Lower leg skin (tissue), 4 donors: Measurements from ENCODE around the gene ARHGAP45. TPM values are rescaled to one million over a fixed set of nuclear protein-coding genes. Genes with fewer than 3 reads are reported as not detected.
A peak's percentile ranks its signal among the peaks of the same experiment; 100 is the strongest.

Source experiments
- DNase-seq, 2 donors: peaks; one replicate each; pipeline ENCODE4 v3.0.0-alpha.2; 2019; ENCODE audit warnings: low spot score in 2 of 2
- H3K4me3 ChIP-seq: fragments of 200-600 bp; sonication (generic); 2 replicates; pipeline ENCODE4 v1.5.1; 2017; ENCODE audit warnings: mild to moderate bottlenecking, low read depth; ENCODE audit not compliant: poor library complexity, severe bottlenecking
- POLR2A ChIP-seq, 2 donors: fragments of 450-650 bp; IDR thresholded peaks; one replicate each; pipeline ENCODE4 v1.6.1; 2016 to 2017; ENCODE audit warnings: antibody characterized with exemption in 2 of 2, mild to moderate bottlenecking in 1 of 2, moderate library complexity in 1 of 2
- WGBS, 2 donors: methylation state at CpG; one replicate each; pipeline ENCODE4 v1.1.5; 2018; 5-methylcytosine and 5-hydroxymethylcytosine counted together
- intact Hi-C: fragments of 100-400 bp; cut with DNase I; formaldehyde crosslinking; loops from one replicate; pipeline ENCODE4 v1.15.0; 2023; ENCODE audit warnings: low total_unique reads
- total RNA-seq, 4 donors: library from RNA; depleted of rRNA; stranded (reverse); fragments of >200 nt; gene quantifications; one replicate each; pipeline ENCODE4 v1.1.0, GENCODE V29; 2016
- TF ChIP-seq, protein P1 (sequence below), 3 donors: fragments of 450-650 bp; IDR thresholded peaks; one replicate each; pipeline ENCODE4 v1.5.1; 2016; ENCODE audit warnings: antibody characterized with exemption in 3 of 3, mild to moderate bottlenecking in 3 of 3, moderate library complexity in 2 of 3

ARHGAP45 gene
- total RNA-seq, 4 donors from 2014 or later: 12.4 to 36.0 (median 14.4) TPM

DNA sequence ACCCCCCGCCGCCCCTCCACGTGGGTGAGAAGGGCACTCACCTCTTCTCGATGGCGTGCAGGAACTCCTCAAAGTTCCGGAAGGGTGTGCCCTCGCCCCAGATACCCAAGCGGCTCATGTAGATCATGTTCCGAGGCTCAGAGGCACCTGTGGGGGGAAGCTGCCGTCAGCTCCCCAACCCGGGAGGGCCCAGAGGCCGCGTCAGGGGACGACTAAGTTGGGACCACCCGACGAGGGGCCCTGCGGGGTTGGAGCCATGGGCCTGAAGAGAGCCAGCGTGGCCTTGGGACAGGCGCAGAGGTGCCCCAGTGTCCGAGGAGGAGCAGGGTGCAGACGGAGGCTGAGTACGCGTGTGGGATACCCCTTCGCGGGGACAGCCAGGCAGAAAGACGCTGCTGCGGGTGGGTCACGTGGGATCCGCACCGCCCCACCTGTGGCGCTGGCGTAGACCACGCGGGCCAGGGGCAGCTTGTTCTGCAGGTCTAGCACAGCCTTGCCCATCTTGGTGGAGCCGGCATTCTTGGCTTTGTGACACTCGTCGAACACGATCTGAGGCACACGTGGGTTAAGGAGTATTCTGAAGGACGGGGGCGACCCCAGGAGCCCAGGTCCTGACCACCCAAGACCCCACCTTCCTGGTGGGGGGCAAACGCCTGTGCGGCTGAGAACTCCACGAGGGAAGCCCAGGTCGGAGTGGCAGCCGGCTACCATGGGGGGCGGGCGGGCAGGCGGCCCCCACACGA is 52.7 kb downstream of the ARHGAP45 start:
- WGBS, 2 donors: 89 to 90% methylated on average over 43 to 50 of the region's 50 CpGs
- TF ChIP-seq POLR2A (IDR thresholded peaks at IDR 0.05): no peak
- TF ChIP-seq, protein P1, sequence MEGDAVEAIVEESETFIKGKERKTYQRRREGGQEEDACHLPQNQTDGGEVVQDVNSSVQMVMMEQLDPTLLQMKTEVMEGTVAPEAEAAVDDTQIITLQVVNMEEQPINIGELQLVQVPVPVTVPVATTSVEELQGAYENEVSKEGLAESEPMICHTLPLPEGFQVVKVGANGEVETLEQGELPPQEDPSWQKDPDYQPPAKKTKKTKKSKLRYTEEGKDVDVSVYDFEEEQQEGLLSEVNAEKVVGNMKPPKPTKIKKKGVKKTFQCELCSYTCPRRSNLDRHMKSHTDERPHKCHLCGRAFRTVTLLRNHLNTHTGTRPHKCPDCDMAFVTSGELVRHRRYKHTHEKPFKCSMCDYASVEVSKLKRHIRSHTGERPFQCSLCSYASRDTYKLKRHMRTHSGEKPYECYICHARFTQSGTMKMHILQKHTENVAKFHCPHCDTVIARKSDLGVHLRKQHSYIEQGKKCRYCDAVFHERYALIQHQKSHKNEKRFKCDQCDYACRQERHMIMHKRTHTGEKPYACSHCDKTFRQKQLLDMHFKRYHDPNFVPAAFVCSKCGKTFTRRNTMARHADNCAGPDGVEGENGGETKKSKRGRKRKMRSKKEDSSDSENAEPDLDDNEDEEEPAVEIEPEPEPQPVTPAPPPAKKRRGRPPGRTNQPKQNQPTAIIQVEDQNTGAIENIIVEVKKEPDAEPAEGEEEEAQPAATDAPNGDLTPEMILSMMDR (IDR thresholded peaks at IDR 0.05): no peak
- no peak overlapping the region for H3K4me3 ChIP-seq
- DNase-seq: peak in 1 of 2 donors; percentile 86
- intact Hi-C loops: loop anchor here (10.0 kb wide), 1 partner anchor 65 kb away; no protein-coding TSS in a partner anchor

DNA sequence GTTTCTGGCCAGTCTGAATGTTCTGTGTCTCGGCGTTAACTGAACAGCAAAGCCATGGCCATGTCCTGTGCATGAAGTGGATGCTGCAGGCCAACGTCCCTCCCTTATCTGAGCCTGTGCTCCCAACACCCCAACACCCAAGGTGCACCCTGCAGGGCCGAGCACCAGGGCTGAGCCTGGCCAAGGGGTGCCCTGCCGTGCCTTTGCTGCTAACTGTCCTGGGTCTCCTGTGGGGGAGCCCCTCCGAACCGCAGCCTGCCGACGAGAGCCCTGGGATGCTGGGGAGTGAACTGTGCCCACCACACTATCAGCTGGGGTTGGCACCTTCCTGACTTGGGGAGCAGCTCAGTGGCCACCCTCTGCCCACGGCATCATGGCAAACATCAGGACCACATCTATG is 54.4 kb downstream of the ARHGAP45 start:
- 84 to 98% methylated on average over 4 to 6 of the region's 10 CpGs for WGBS, 2 donors
- intact Hi-C loops: no loop called here
- no peak overlapping the region for H3K4me3 ChIP-seq
- no peak for DNase-seq
- TF ChIP-seq, protein P1 (IDR thresholded peaks at IDR 0.05): no peak
- TF ChIP-seq POLR2A (IDR thresholded peaks at IDR 0.05): no peak

DNA sequence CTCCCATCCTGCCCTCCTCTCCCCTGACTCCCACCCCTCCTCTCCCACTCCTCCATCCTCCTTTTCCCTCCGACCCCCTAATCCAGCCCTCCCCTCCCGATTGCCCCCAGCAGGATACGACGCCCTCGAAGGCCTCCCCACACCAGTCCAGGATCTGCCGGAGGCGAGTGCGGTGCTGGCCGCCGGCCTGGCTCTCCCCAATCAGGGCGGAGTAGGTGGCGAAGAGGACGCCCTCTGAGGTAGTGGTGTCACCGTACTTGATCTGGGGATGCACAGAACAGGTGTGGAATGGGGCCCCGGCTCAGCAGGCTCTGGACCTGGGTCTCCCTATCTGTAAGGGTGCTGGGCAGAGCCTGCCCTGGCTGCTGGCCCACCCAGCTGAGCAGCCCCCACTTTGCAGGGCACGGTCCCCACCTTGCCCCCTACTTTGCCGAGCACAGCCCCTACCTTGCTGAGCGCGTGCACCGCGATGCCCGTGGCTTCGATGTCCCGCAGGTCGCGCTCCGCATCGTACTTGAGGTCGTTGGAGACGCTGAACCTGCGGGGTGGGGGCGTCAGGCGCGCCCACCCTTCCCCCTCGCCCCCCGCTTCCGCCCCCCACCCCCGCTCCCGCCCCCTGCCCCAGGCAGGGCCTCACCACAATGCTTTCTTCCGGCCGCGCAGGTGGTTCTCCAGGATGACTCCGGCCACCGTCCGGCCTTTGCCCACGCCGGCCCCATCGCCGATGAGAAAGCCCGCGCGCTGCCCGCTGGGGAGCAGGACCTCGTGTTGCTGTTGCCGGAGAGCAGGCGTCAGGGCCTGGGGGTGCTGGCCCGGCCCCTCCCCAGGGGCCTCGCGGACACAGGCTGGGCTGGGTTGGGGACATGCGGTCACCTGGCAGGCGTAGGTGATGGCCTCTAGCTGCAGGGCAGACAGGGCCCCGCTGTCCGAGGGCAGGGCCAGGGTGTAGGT is 55.3 kb downstream of the ARHGAP45 start:
- H3K4me3 ChIP-seq: no peak overlapping the region
- WGBS, 2 donors: 94 to 95% methylated on average over 63 of the region's 63 CpGs
- no peak for DNase-seq
- TF ChIP-seq, protein P1 (IDR thresholded peaks at IDR 0.05): no peak
- no peak for TF ChIP-seq POLR2A (IDR thresholded peaks at IDR 0.05)
- intact Hi-C loops: no loop called here

DNA sequence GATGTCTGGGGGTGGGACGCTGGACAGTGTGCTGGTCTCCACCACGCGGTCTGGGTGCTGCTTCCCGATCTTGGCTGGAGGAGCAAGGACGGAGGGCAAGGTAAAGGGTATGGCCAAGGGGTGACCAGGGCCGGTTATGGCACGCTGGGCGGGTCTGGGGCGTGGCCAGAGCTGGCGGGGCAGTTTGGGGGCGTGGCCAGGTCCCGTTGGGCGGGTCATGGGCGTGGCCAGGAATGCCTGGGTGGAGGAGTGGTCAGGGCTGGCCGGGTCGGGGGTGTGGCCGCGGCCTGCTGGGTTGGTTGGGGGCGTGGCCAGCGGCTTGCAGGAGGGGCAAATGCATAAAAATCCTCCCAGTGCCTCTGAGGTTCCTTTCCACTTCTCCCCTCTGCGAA is 56.0 kb downstream of the ARHGAP45 start:
- DNase-seq: peak in 1 of 2 donors; percentile 86
- intact Hi-C loops: no loop called here
- H3K4me3 ChIP-seq: no peak overlapping the region
- 46 to 53% methylated on average over 21 of the region's 21 CpGs for WGBS, 2 donors
- TF ChIP-seq, protein P1 (IDR thresholded peaks at IDR 0.05): no peak
- TF ChIP-seq POLR2A (IDR thresholded peaks at IDR 0.05): no peak

DNA sequence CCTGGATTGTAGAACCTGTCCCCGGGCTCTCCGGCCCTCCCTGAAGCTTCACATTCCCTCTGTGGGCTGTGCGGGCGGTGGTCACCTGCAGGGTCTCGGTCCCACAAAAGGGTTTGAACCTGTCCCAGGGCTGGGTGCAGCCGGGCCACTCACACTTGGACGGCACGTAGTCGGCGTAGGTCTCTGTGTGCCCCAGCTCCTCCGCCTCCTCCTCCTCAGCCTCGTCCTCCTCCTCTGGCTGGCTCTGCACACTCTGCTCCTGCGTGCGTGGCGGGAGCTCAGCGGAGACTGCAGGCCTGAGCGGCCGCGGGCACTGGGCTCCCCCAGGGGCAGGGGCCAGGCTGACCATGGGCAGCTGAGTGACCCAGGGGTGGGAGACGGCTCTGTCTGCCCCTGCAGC is 56.4 kb downstream of the ARHGAP45 start:
- no peak overlapping the region for H3K4me3 ChIP-seq
- no peak for DNase-seq
- TF ChIP-seq, protein P1 (IDR thresholded peaks at IDR 0.05): no peak
- TF ChIP-seq POLR2A (IDR thresholded peaks at IDR 0.05): no peak
- 92 to 98% methylated on average over 18 to 20 of the region's 20 CpGs for WGBS, 2 donors
- intact Hi-C loops: no loop called here
